Ovary (tissue), 9 donors: ENCODE measurements around the gene STK10. TPM values are rescaled to one million over a fixed set of nuclear protein-coding genes. Genes with fewer than 3 reads are reported as not detected.
A peak's percentile ranks its signal among the peaks of the same experiment; 100 is the strongest.

Experiments
- DNase-seq, 5 donors: peaks; one replicate each; pipeline ENCODE4 v3.0.0-alpha.2; 2019 to 2020
- H3K27ac ChIP-seq, 2 donors: fragments of 200-600 bp; one replicate each; pipeline versions ENCODE4 v1.5.1 to v1.8.0; 2019 to 2022
- H3K27me3 ChIP-seq: fragments of 200-600 bp; one replicate; pipeline ENCODE4 v1.8.0; 2022
- H3K36me3 ChIP-seq: fragments of 200-600 bp; sonication (generic); one replicate; pipeline ENCODE4 v1.5.1; 2019
- H3K4me1 ChIP-seq: one replicate; pipeline ENCODE4 v1.8.1; 2013; ENCODE audit warnings: mild to moderate bottlenecking, moderate library complexity; ENCODE audit not compliant: insufficient read depth
- H3K4me3 ChIP-seq: fragments of 200-600 bp; sonication (generic); one replicate; pipeline ENCODE4 v1.5.1; 2017
- H3K9me3 ChIP-seq, 2 donors: fragments of 200-600 bp in 1 of 2; sonication (generic) in 1 of 2; one replicate each; pipeline versions ENCODE4 v1.5.1 to v1.8.1; 2013 to 2019; ENCODE audit warnings: mild to moderate bottlenecking in 1 of 2, moderate library complexity in 1 of 2
- EP300 ChIP-seq: sonication (generic); formaldehyde crosslinking; IDR thresholded peaks from one replicate; pipeline ENCODE4 v1.6.1; 2017; ENCODE audit warnings: antibody characterized with exemption
- POLR2A ChIP-seq: fragments of 450-650 bp; IDR thresholded peaks from one replicate; pipeline ENCODE4 v1.6.1; 2017; ENCODE audit warnings: antibody characterized with exemption, mild to moderate bottlenecking, moderate library complexity
- WGBS, 3 donors: extraction: QIAGEN DNeasy Blood & Tissue Kit in 1 of 3; methylation state at CpG; one replicate each; pipeline versions ENCODE4 v1.1.5 to v1.1.7; 2013 to 2017; 5-methylcytosine and 5-hydroxymethylcytosine counted together
- intact Hi-C, 4 donors: fragments of 100-400 bp; cut with DNase I; formaldehyde crosslinking; loops; one replicate each; pipeline versions ENCODE4 v1.11.0 to v1.15.1; 2022 to 2023
- polyA plus RNA-seq, 2 donors: library from polyadenylated mRNA; stranded (reverse); fragments of 200-250 nt in 1 of 2; fragments of 350-450 nt in 1 of 2; fragmentation: Illumina TruSeq in 1 of 2; extraction: RNeasy Lipid Tissue Mini Kit (QIAGEN cat#74804) in 1 of 2; gene quantifications; one replicate each; pipeline ENCODE4 v1.2.3, GENCODE V29; 2013 to 2014
- total RNA-seq, 7 donors: library from RNA; depleted of rRNA in 2 of 7; stranded (reverse); fragments of >200 nt in 2 of 7; fragmentation: NEBNext Ultra II Directional in 3 of 7; extraction: Animal tissue kit (Norgen Biotek cat#: 25700) in 3 of 7; gene quantifications; one replicate each; pipeline versions ENCODE4 v1.1.0 to v1.2.4, GENCODE V29; 2016 to 2023
- TF ChIP-seq, protein P1 (sequence below), 3 donors: fragments of 450-650 bp in 2 of 3; fragments of 200-600 bp in 1 of 3; IDR thresholded peaks; one replicate each; pipeline versions ENCODE4 v1.5.1 to v1.8.0; 2016 to 2022; ENCODE audit warnings: antibody characterized with exemption in 3 of 3, mild to moderate bottlenecking in 1 of 3
- donor health status: DM: no; HTN: no; CAD: no; lungs with moderate emphysema.
- donor health status: DM: no; HTN: no; CAD: no.
- donor health status: Bipolar disorder and iron deficiency.
- donor health status: DM: yes; HTN: yes; CAD: no.
- donor health status: DM: no; HTN: no; CAD: no.
- donor health status: DM: yes; HTN: yes; CAD: no.

Gene STK10
- total and polyA plus RNA-seq, 9 donors, result 5.4 to 15.5 (median 10.0) TPM

GRCh38 chr5:172098046-172098445 lies 90.0 kb downstream of the STK10 start:
- H3K36me3 ChIP-seq, result no peaks in the 10 kb centered on the region
- no peaks in the 10 kb centered on the region for H3K27me3 ChIP-seq
- H3K27ac ChIP-seq, result no peak overlapping the region
- intact Hi-C loops, result no loop called here
- peaks cover 8% of the 10 kb centered on the region for H3K4me1 ChIP-seq
- no peak for DNase-seq
- TF ChIP-seq, protein P1, sequence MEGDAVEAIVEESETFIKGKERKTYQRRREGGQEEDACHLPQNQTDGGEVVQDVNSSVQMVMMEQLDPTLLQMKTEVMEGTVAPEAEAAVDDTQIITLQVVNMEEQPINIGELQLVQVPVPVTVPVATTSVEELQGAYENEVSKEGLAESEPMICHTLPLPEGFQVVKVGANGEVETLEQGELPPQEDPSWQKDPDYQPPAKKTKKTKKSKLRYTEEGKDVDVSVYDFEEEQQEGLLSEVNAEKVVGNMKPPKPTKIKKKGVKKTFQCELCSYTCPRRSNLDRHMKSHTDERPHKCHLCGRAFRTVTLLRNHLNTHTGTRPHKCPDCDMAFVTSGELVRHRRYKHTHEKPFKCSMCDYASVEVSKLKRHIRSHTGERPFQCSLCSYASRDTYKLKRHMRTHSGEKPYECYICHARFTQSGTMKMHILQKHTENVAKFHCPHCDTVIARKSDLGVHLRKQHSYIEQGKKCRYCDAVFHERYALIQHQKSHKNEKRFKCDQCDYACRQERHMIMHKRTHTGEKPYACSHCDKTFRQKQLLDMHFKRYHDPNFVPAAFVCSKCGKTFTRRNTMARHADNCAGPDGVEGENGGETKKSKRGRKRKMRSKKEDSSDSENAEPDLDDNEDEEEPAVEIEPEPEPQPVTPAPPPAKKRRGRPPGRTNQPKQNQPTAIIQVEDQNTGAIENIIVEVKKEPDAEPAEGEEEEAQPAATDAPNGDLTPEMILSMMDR (IDR thresholded peaks at IDR 0.05), result no peak
- no peak for TF ChIP-seq POLR2A
- no peak overlapping the region for H3K4me3 ChIP-seq
- 27 to 47% (median 42%) methylated on average over 6 of the region's 6 CpGs for WGBS, 3 donors
- no peaks in the 10 kb centered on the region for H3K9me3 ChIP-seq

DNA sequence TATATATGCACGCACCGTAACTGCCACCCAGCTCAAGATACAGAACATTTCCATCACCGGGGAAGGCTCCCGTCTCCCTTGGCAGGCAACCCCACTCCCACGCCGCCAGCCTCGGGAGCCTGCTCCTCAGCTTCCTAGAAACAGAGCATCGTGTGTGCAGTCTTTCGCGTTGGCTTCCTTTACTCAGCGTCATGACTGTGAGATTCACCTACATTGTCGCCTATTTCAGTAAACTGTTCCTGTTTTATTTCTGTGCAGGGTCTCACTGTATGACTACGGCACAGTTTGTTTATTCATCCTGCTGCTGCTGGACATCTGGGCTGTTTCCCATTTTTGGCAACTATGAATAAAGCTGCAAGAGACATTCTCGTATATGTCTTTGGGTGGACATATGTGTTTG lies 90.7 kb downstream of the STK10 start:
- TF ChIP-seq EP300, result no peak
- TF ChIP-seq, protein P1 (IDR thresholded peaks at IDR 0.05), result no peak
- TF ChIP-seq POLR2A, result no peak
- intact Hi-C loops, result no loop called here
- peak in 1 of 5 donors; percentile 35 for DNase-seq
- no peak overlapping the region for H3K27ac ChIP-seq
- no peaks in the 10 kb centered on the region for H3K27me3 ChIP-seq
- 13 to 27% (median 17%) methylated on average over 14 of the region's 14 CpGs for WGBS, 3 donors
- H3K9me3 ChIP-seq, result no peaks in the 10 kb centered on the region
- H3K36me3 ChIP-seq, result no peaks in the 10 kb centered on the region
- no peak overlapping the region for H3K4me3 ChIP-seq
- H3K4me1 ChIP-seq, result peaks cover 7% of the 10 kb centered on the region

GRCh38 chr5:172096207-172096940 lies 91.7 kb downstream of the STK10 start:
- DNase-seq, result peak in 1 of 5 donors; percentile 34
- intact Hi-C loops, result no loop called here
- WGBS, 3 donors, result 52 to 69% (median 63%) methylated on average over 21 of the region's 21 CpGs
- H3K4me1 ChIP-seq, result peaks cover 7% of the 10 kb centered on the region
- H3K27me3 ChIP-seq, result no peaks in the 10 kb centered on the region
- H3K27ac ChIP-seq, result no peak overlapping the region
- no peaks in the 10 kb centered on the region for H3K9me3 ChIP-seq
- TF ChIP-seq EP300, result no peak
- TF ChIP-seq POLR2A, result no peak
- TF ChIP-seq, protein P1 (IDR thresholded peaks at IDR 0.05), result no peak
- no peak overlapping the region for H3K4me3 ChIP-seq
- no peaks in the 10 kb centered on the region for H3K36me3 ChIP-seq

GRCh38 chr5:172095368-172096206 lies 92.4 kb downstream of the STK10 start:
- Histone ChIP-seq H3K27ac (no peak overlapping the region), H3K4me1 (peaks cover 7% of the 10 kb centered on the region), H3K27me3 (no peaks in the 10 kb centered on the region), H3K9me3 (no peaks in the 10 kb centered on the region), H3K36me3 (no peaks in the 10 kb centered on the region), H3K4me3 (no peak overlapping the region)
- intact Hi-C loops, result no loop called here
- DNase-seq, result peak in 1 of 5 donors; percentile 26
- TF ChIP-seq, protein P1 (IDR thresholded peaks at IDR 0.05), result no peak
- TF ChIP-seq EP300, result no peak
- no peak for TF ChIP-seq POLR2A
- WGBS, 3 donors, result 76 to 79% (median 79%) methylated on average over 11 of the region's 11 CpGs
